HepG2 (cell line): ENCODE measurements around the gene TBC1D14. TPM values are rescaled to one million over a fixed set of nuclear protein-coding genes. Genes with fewer than 3 reads are reported as not detected.

Experiments
- CENPBD1 ChIP-seq: sonication (generic); formaldehyde crosslinking; IDR thresholded peaks from 2 replicates; pipeline ENCODE4 v1.8.0; 2022; ENCODE audit warnings: missing genetic modification reagents, low read depth, mild to moderate bottlenecking, borderline replicate concordance
- CTCF ChIP-seq: sonication (generic); formaldehyde crosslinking; IDR thresholded peaks from 2 replicates; pipeline ENCODE4 v1.5.0; 2020; ENCODE audit warnings: mild to moderate bottlenecking, missing genetic modification reagents, moderate library complexity
- HMGXB4 ChIP-seq, 2 experiments: sonication (generic) in 1 of 2; formaldehyde crosslinking in 1 of 2; IDR thresholded peaks; 2 replicates each; pipeline versions ENCODE4 v1.4.0 to v1.6.1; 2018 to 2020; ENCODE audit warnings: missing genetic modification reagents in 2 of 2, borderline replicate concordance in 1 of 2, low read depth in 1 of 2, mild to moderate bottlenecking in 1 of 2, missing biosample characterization in 1 of 2
- HNF4G ChIP-seq, 2 experiments: sonication (generic) in 1 of 2; formaldehyde crosslinking in 1 of 2; IDR thresholded peaks; 2 replicates each; pipeline versions ENCODE4 v1.4.0 to v1.6.1; 2011 to 2020; ENCODE audit warnings: borderline replicate concordance in 2 of 2, low read depth in 2 of 2, mild to moderate bottlenecking in 2 of 2, low read length in 1 of 2, missing genetic modification reagents in 1 of 2, moderate library complexity in 1 of 2
- HNRNPL ChIP-seq: fragments of 200-400 bp; formaldehyde crosslinking; IDR thresholded peaks from 2 replicates; pipeline ENCODE4 v1.6.1; 2017; ENCODE audit warnings: mild to moderate bottlenecking, low read depth, low read length
- ISL2 ChIP-seq: sonication (generic); formaldehyde crosslinking; IDR thresholded peaks from 2 replicates; pipeline ENCODE4 v1.5.0; 2020; ENCODE audit warnings: missing genetic modification reagents
- KAT8 ChIP-seq: IDR thresholded peaks from 2 replicates; pipeline ENCODE4 v1.6.1; 2016; ENCODE audit warnings: missing genetic modification reagents, missing compliant biosample characterization
- KLF6 ChIP-seq: IDR thresholded peaks from 2 replicates; pipeline ENCODE4 v1.8.0; 2016; ENCODE audit warnings: missing biosample characterization, missing genetic modification reagents
- PATZ1 ChIP-seq: sonication (generic); formaldehyde crosslinking; IDR thresholded peaks from 2 replicates; pipeline ENCODE4 v1.4.0; 2020; ENCODE audit warnings: missing genetic modification reagents
- SALL2 ChIP-seq: sonication (generic); formaldehyde crosslinking; IDR thresholded peaks from 2 replicates; pipeline ENCODE4 v1.8.1; 2023; ENCODE audit warnings: mild to moderate bottlenecking, missing genetic modification reagents, inconsistent platforms
- YY1 ChIP-seq: IDR thresholded peaks from 2 replicates; pipeline ENCODE4 v1.6.1; 2011; ENCODE audit warnings: low read length, low read depth, moderate library complexity, mild to moderate bottlenecking; ENCODE audit not compliant: insufficient read depth, insufficient replicate concordance
- ZBTB7B ChIP-seq: sonication (generic); formaldehyde crosslinking; IDR thresholded peaks from 2 replicates; pipeline ENCODE4 v1.4.0; 2020; ENCODE audit warnings: missing genetic modification reagents
- ZNF280B ChIP-seq: sonication (generic); formaldehyde crosslinking; IDR thresholded peaks from 2 replicates; pipeline ENCODE4 v1.5.0; 2020; ENCODE audit warnings: missing genetic modification reagents, mild to moderate bottlenecking, borderline replicate concordance
- ZNF639 ChIP-seq: conservative IDR thresholded peaks from 2 replicates; pipeline ENCODE4 v1.6.1; 2018; ENCODE audit warnings: missing genetic modification reagents
- ZNF772 ChIP-seq: sonication (generic); formaldehyde crosslinking; IDR thresholded peaks from 2 replicates; pipeline ENCODE4 v1.5.0; 2020; ENCODE audit warnings: mild to moderate bottlenecking, missing genetic modification reagents
- ZNF841 ChIP-seq: sonication (generic); formaldehyde crosslinking; IDR thresholded peaks from 2 replicates; pipeline ENCODE4 v1.8.1; 2023; ENCODE audit warnings: missing genetic modification reagents, borderline replicate concordance
- ZSCAN29 ChIP-seq: sonication (generic); formaldehyde crosslinking; conservative IDR thresholded peaks from 2 replicates; pipeline ENCODE4 v1.4.0; 2020; ENCODE audit warnings: mild to moderate bottlenecking, missing genetic modification reagents
- polyA plus RNA-seq, 8 experiments: library from polyadenylated mRNA; depleted of rRNA in 3 of 8; stranded (reverse) in 7 of 8; unstranded in 1 of 8; fragments of >200 nt; fragmentation: Illumina TruSeq in 4 of 8; extraction: Trizol in 4 of 8; gene quantifications; 2 replicates each; pipeline versions ENCODE4 v1.2.1 to v1.2.3, GENCODE V29; 2011 to 2016; ENCODE audit warnings: low read depth in 4 of 8, missing spikeins in 1 of 8, mixed read lengths in 1 of 8; ENCODE audit not compliant: insufficient read depth in 1 of 8
- total RNA-seq, 5 experiments: library from RNA; depleted of rRNA; stranded (reverse); fragments of >200 nt; fragmentation: Illumina TruSeq; extraction: Trizol; gene quantifications; 2 replicates each; pipeline ENCODE4 v1.2.3, GENCODE V29; 2016; ENCODE audit warnings: low read depth in 1 of 5

Gene TBC1D14
- total and polyA plus RNA-seq, 2 of the 13 experiments (the other 11 are each of a cell fraction or from before 2014, with no cell fraction given): 29.5 to 46.5 TPM

GRCh38 chr4:6909113-6909969 is at the start of gene TBC1D14 (continued):
- TF ChIP-seq HNF4G (IDR thresholded peaks at IDR 0.05; ENCODE audit: borderline replicate concordance, low read depth, low read length): peak; percentile 25; the same call in 1 of the 2 replicates
- TF ChIP-seq HNF4G (CRISPR knock-in tag; IDR thresholded peaks at IDR 0.05; ENCODE audit: borderline replicate concordance, low read depth): no peak
- TF ChIP-seq YY1: peak; percentile 98
- peak; percentile 76 for TF ChIP-seq PATZ1 (CRISPR knock-in tag)
- TF ChIP-seq SALL2 (CRISPR knock-in tag): 0 out of 2 replicates have a peak, but pooled peaks have one; percentile 17
- no peak for TF ChIP-seq CENPBD1 (CRISPR knock-in tag)
- peak; percentile 43 for TF ChIP-seq CTCF (CRISPR knock-in tag)
- no peak; the same call in 1 of the 2 replicates for TF ChIP-seq ZSCAN29 (CRISPR knock-in tag)
- peak; percentile 81 for TF ChIP-seq KAT8
- peak; percentile 62 to 68; a peak in 2 of 4 replicates for TF ChIP-seq HMGXB4 (CRISPR knock-in tag; IDR thresholded peaks at IDR 0.05; ENCODE audit: borderline replicate concordance in 1 of 2, low read depth in 1 of 2)
- TF ChIP-seq ZNF772 (CRISPR knock-in tag): peak; percentile 70; the same call in 1 of the 2 replicates
- TF ChIP-seq ZNF841 (CRISPR knock-in tag): no peak
- peak; percentile 61; the same call in 1 of the 2 replicates for TF ChIP-seq KLF6 (CRISPR knock-in tag)
- TF ChIP-seq ZNF639: peak; percentile 55; the same call in 1 of the 2 replicates
- TF ChIP-seq ZNF280B (CRISPR knock-in tag): peak; percentile 50; the same call in 1 of the 2 replicates
- peak; percentile 56; the same call in 1 of the 2 replicates for TF ChIP-seq HNRNPL
- 0 out of 2 replicates have a peak, but pooled peaks have one; percentile 27 for TF ChIP-seq ZBTB7B (CRISPR knock-in tag)
- peak; percentile 68; the same call in 1 of the 2 replicates for TF ChIP-seq ISL2 (CRISPR knock-in tag)
